Measurements from ENCODE around the gene ZFP57. TPM values are rescaled to one million over a fixed set of nuclear protein-coding genes. Genes with fewer than 3 reads are reported as not detected.

ZFP57 gene
- total and polyA plus RNA-seq, 10 of the 15 experiments (the other 5 are each of a cell fraction or from before 2014, with no cell fraction given): not detected

GRCh38 chr6:29661071-29661470, 19.9 kb downstream of the ZFP57 start:
- Histone ChIP-seq H3K4me2 (ENCODE audit: control insufficient read depth, insufficient read depth) (no peak overlapping the region), H3K4me3 (no peak overlapping the region), H3K27me3 (replicated peaks in 1 of 2; ENCODE audit: control insufficient read depth in 2 of 2, insufficient read depth in 2 of 2, low read length in 1 of 2) (no peaks in the 10 kb centered on the region), H3K4me1 (ENCODE audit: control insufficient read depth, insufficient read depth, low read length) (peaks cover 11% of the 10 kb centered on the region), H3K9me3 (replicated peaks; ENCODE audit: control insufficient read depth, insufficient read depth, low read length) (no peaks in the 10 kb centered on the region), H3K9ac (ENCODE audit: control insufficient read depth, insufficient read depth, low read length) (no peak overlapping the region), H3K79me2 (ENCODE audit: control insufficient read depth, insufficient read depth, low read length) (no peaks in the 10 kb centered on the region), H3K27ac (ENCODE audit: control insufficient read depth, insufficient read depth) (no peak overlapping the region), H3K36me3 (ENCODE audit: control insufficient read depth in 2 of 2, insufficient read depth in 2 of 2, low read length in 1 of 2) (no peaks in the 10 kb centered on the region), H2AFZ (ENCODE audit: control insufficient read depth, low read depth, low read length) (no peak overlapping the region), H4K20me1 (ENCODE audit: control insufficient read depth, insufficient read depth) (no peaks in the 10 kb centered on the region)
- no TSS peak for BruUV-seq (replicated peaks)
- in situ Hi-C loops (cut with MboI) (no loop called here), intact Hi-C loops (cut with micrococcal nuclease; ENCODE audit: unreplicated experiment) (no loop called here)
- POLR2A ChIA-PET: no interaction called here
- WGBS (ENCODE audit: insufficient coverage, insufficient replicate concordance, low lambda C conversion rate, missing lambda C conversion rate): 85% methylated on average over 3 of the region's 3 CpGs
- CTCF ChIA-PET: interaction anchor here (1.9 kb wide), 1 partner anchor 11 kb away, joined by 12 read pairs; no protein-coding TSS in a partner anchor
- SMC1A ChIA-PET (ENCODE audit: uncharacterized antibody, unreplicated experiment): interaction anchor here (0.7 kb wide), 1 partner anchor 11 kb away, joined by 4 read pairs; no protein-coding TSS in a partner anchor
- RAD21 ChIA-PET (ENCODE audit: unreplicated experiment): no interaction called here
- TF ChIP-seq TBL1XR1 (IDR thresholded peaks at IDR 0.05; ENCODE audit: low read depth, low read length) (no peak), ZZZ3 (IDR thresholded peaks at IDR 0.05; ENCODE audit: control insufficient read depth, insufficient read length, low read depth) (no peak), MTA3 (IDR thresholded peaks at IDR 0.05; ENCODE audit: borderline replicate concordance, low read length) (no peak), NBN (IDR thresholded peaks at IDR 0.05) (no peak), ZNF274 (IDR thresholded peaks at IDR 0.05; ENCODE audit: insufficient read depth, insufficient read length) (no peak), SP1 (IDR thresholded peaks at IDR 0.05; ENCODE audit: low read depth, low read length) (no peak), FOS (IDR thresholded peaks at IDR 0.05; ENCODE audit: borderline replicate concordance, extremely low read depth, insufficient read length) (no peak), E2F4 (IDR thresholded peaks at IDR 0.05; ENCODE audit: low read depth, low read length) (no peak), BCL11A (IDR thresholded peaks at IDR 0.05; ENCODE audit: low read depth, low read length) (no peak)
- no peak for ATAC-seq
- DNase-seq (ENCODE audit: low read depth, low spot score): no peak
- FAIRE-seq: no peak
